ENCODE measurements around the gene PRR16.

GRCh38 chr5:120463006-120463680 is 957 bp upstream of the PRR16 start:
- TF ChIP-seq EZH2 (IDR thresholded peaks at IDR 0.05; ENCODE audit: insufficient read depth, poor library complexity, severe bottlenecking) (no peak), EZH2phosphoT487 (IDR thresholded peaks at IDR 0.05; ENCODE audit: insufficient read depth, low read depth) (no peak)
